GM12864 (cell line): ENCODE results near the gene UMODL1.

Experiments
- DNase-seq: peaks from one replicate; pipeline ENCODE4 v3.0.0-alpha.2; 2011; ENCODE audit warnings: low read depth
- H3K4me3 ChIP-seq: 2 replicates; pipeline ENCODE4 v1.5.1; 2011; ENCODE audit warnings: mild to moderate bottlenecking, low read depth, low read length, control low read depth
- CTCF ChIP-seq: IDR thresholded peaks from 2 replicates; pipeline ENCODE4 v1.5.1; 2011; ENCODE audit warnings: low read depth, mild to moderate bottlenecking, moderate library complexity, low read length, control low read depth, inconsistent platforms; ENCODE audit errors: missing control alignments

The UMODL1 gene

GRCh38 chr21:42140196-42140934 is 69.2 kb downstream of the UMODL1 start:
- H3K4me3 ChIP-seq, result no peak overlapping the region
- no peak for DNase-seq
- no peak for TF ChIP-seq CTCF

GRCh38 chr21:42141643-42142042 is 70.5 kb downstream of the UMODL1 start:
- no peak for TF ChIP-seq CTCF
- H3K4me3 ChIP-seq, result no peak overlapping the region
- no peak for DNase-seq

- no peak overlapping the region for H3K4me3 ChIP-seq
- TF ChIP-seq CTCF, result no peak
- DNase-seq, result no peak
Observed at GRCh38 chr21:42142141-42142540, 71.0 kb downstream of the UMODL1 start.

- no peak for DNase-seq
- no peak for TF ChIP-seq CTCF
Observed at GRCh38 chr21:42142627-42143026, 71.5 kb downstream of the UMODL1 start.

GRCh38 chr21:42143111-42143510 is 72.0 kb downstream of the UMODL1 start:
- H3K4me3 ChIP-seq, result no peak overlapping the region
- DNase-seq, result no peak
- TF ChIP-seq CTCF, result no peak

More at GRCh38 chr21:42142627-42143026, 71.5 kb downstream of the UMODL1 start:
- H3K4me3 ChIP-seq, result no peak overlapping the region

GRCh38 chr21:42144221-42144620 is 73.1 kb downstream of the UMODL1 start:
- no peak overlapping the region for H3K4me3 ChIP-seq
- DNase-seq, result no peak
- TF ChIP-seq CTCF, result no peak
